ENCODE data around the gene WNT8B. TPM values are rescaled to one million over a fixed set of nuclear protein-coding genes. Genes with fewer than 3 reads are reported as not detected.

The WNT8B gene
- total RNA-seq, result not detected
- polyA plus RNA-seq, result not detected
- long read RNA-seq, donor 1, result 0 reads
- long read RNA-seq, donor 2, result 0 reads

- Histone ChIP-seq H3K36me3 (ENCODE audit: control insufficient read depth in 1 of 2, insufficient read depth in 2 of 2, low read length in 1 of 2) (no peaks in the 10 kb centered on the region), H3K9me3 (ENCODE audit: control insufficient read depth, low read length) (no peaks in the 10 kb centered on the region), H3K4me1 (ENCODE audit: control insufficient read depth in 1 of 2, insufficient read depth in 2 of 2, low read length in 2 of 2) (no peaks in the 10 kb centered on the region), H3K27me3 (ENCODE audit: control insufficient read depth in 1 of 2, insufficient read depth in 2 of 2, low read length in 1 of 2) (peaks cover 0 to 2% of the 10 kb centered on the region in 2 donors), H3K27ac (ENCODE audit: low read depth in 1 of 2, low read length in 2 of 2) (no peak within 1 kb of the TSS), H3K4me3 (ENCODE audit: low read length in 2 of 2) (no peak within 1 kb of the TSS)
- DNase-seq, result no peak
- WGBS, 2 donors, result 45 to 50% methylated on average over 3 to 4 of the region's 4 CpGs
- intact Hi-C loops (cut with DNase I), result no loop called here
- ATAC-seq (ENCODE audit: low FRiP score), result no peak
These were observed at the start of gene WNT8B for GRCh38 chr10:100462709-100463108. Gene WNT8B (plus strand): TSS chr10:100463009. CDS start chr10:100463169, 160 bp downstream.

- H3K4me1 ChIP-seq (ENCODE audit: control insufficient read depth in 1 of 2, insufficient read depth in 2 of 2, low read length in 2 of 2), result no peaks in the 10 kb centered on the region
- no peaks in the 10 kb centered on the region for H3K9me3 ChIP-seq (ENCODE audit: control insufficient read depth, low read length)
- intact Hi-C loops (cut with DNase I), result no loop called here
- no peak overlapping the region for H3K27ac ChIP-seq (ENCODE audit: low read depth in 1 of 2, low read length in 2 of 2)
- H3K4me3 ChIP-seq (ENCODE audit: low read length in 2 of 2), result no peak overlapping the region
- DNase-seq, result no peak
- H3K36me3 ChIP-seq (ENCODE audit: control insufficient read depth in 1 of 2, insufficient read depth in 2 of 2, low read length in 1 of 2), result no peaks in the 10 kb centered on the region
- no peak for ATAC-seq (ENCODE audit: low FRiP score)
- WGBS, 2 donors, result 82 to 88% methylated on average over 3 of the region's 3 CpGs
- H3K27me3 ChIP-seq (ENCODE audit: control insufficient read depth in 1 of 2, insufficient read depth in 2 of 2, low read length in 1 of 2), result no peaks in the 10 kb centered on the region
These were observed 49.6 kb upstream of the WNT8B start for GRCh38 chr10:100413173-100413572.

GRCh38 chr10:100419911-100420449 is 42.8 kb upstream of the WNT8B start:
- intact Hi-C loops (cut with DNase I), result no loop called here
- Histone ChIP-seq H3K27me3 (ENCODE audit: control insufficient read depth in 1 of 2, insufficient read depth in 2 of 2, low read length in 1 of 2) (no peaks in the 10 kb centered on the region), H3K27ac (ENCODE audit: low read depth in 1 of 2, low read length in 2 of 2) (no peak overlapping the region), H3K4me3 (ENCODE audit: low read length in 2 of 2) (no peak overlapping the region), H3K4me1 (ENCODE audit: control insufficient read depth in 1 of 2, insufficient read depth in 2 of 2, low read length in 2 of 2) (no peaks in the 10 kb centered on the region), H3K36me3 (ENCODE audit: control insufficient read depth in 1 of 2, insufficient read depth in 2 of 2, low read length in 1 of 2) (no peaks in the 10 kb centered on the region), H3K9me3 (ENCODE audit: control insufficient read depth, low read length) (no peaks in the 10 kb centered on the region)
- 82 to 84% methylated on average over 4 of the region's 4 CpGs for WGBS, 2 donors
- ATAC-seq (ENCODE audit: low FRiP score), result no peak
- DNase-seq, result no peak

GRCh38 chr10:100427374-100427773 is 35.4 kb upstream of the WNT8B start:
- Histone ChIP-seq H3K27ac (ENCODE audit: low read depth in 1 of 2, low read length in 2 of 2) (no peak overlapping the region), H3K4me3 (ENCODE audit: low read length in 2 of 2) (no peak overlapping the region), H3K27me3 (ENCODE audit: control insufficient read depth in 1 of 2, insufficient read depth in 2 of 2, low read length in 1 of 2) (no peaks in the 10 kb centered on the region), H3K36me3 (ENCODE audit: control insufficient read depth in 1 of 2, insufficient read depth in 2 of 2, low read length in 1 of 2) (no peaks in the 10 kb centered on the region), H3K4me1 (ENCODE audit: control insufficient read depth in 1 of 2, insufficient read depth in 2 of 2, low read length in 2 of 2) (no peaks in the 10 kb centered on the region), H3K9me3 (ENCODE audit: control insufficient read depth, low read length) (no peaks in the 10 kb centered on the region)
- intact Hi-C loops (cut with DNase I), result loop anchor here in 1 of 2 donors (5.0 kb wide), 1 partner anchor 45 kb away; no protein-coding TSS in a partner anchor
- no peak for DNase-seq
- WGBS, 2 donors, result 96 to 100% methylated on average over 2 of the region's 2 CpGs
- no peak for ATAC-seq (ENCODE audit: low FRiP score)

- Histone ChIP-seq H3K36me3 (ENCODE audit: control insufficient read depth in 1 of 2, insufficient read depth in 2 of 2, low read length in 1 of 2) (no peaks in the 10 kb centered on the region), H3K9me3 (ENCODE audit: control insufficient read depth, low read length) (no peaks in the 10 kb centered on the region), H3K4me1 (ENCODE audit: control insufficient read depth in 1 of 2, insufficient read depth in 2 of 2, low read length in 2 of 2) (no peaks in the 10 kb centered on the region), H3K4me3 (ENCODE audit: low read length in 2 of 2) (no peak overlapping the region), H3K27me3 (ENCODE audit: control insufficient read depth in 1 of 2, insufficient read depth in 2 of 2, low read length in 1 of 2) (no peaks in the 10 kb centered on the region), H3K27ac (ENCODE audit: low read depth in 1 of 2, low read length in 2 of 2) (no peak overlapping the region)
- peak; percentile 92 to 94 for DNase-seq
- 20 to 22% methylated on average over 13 of the region's 13 CpGs for WGBS, 2 donors
- intact Hi-C loops (cut with DNase I), result loop anchor here (1.0 to 10.0 kb wide), 4 partner anchors 81 to 95 kb away; partner anchors contain the start of gene SEC31B (in 1 of the 2)
- ATAC-seq (ENCODE audit: low FRiP score), result peak; percentile 94
These were observed 29.3 kb upstream of the WNT8B start for GRCh38 chr10:100433253-100434240.

- DNase-seq (no peak), ATAC-seq (ENCODE audit: low FRiP score) (no peak)
- H3K27ac ChIP-seq (ENCODE audit: low read depth in 1 of 2, low read length in 2 of 2), result no peak overlapping the region
- no peak overlapping the region for H3K4me3 ChIP-seq (ENCODE audit: low read length in 2 of 2)
- no peaks in the 10 kb centered on the region for H3K36me3 ChIP-seq (ENCODE audit: control insufficient read depth in 1 of 2, insufficient read depth in 2 of 2, low read length in 1 of 2)
- H3K27me3 ChIP-seq (ENCODE audit: control insufficient read depth in 1 of 2, insufficient read depth in 2 of 2, low read length in 1 of 2), result no peaks in the 10 kb centered on the region
- intact Hi-C loops (cut with DNase I), result loop anchor here in 1 of 2 donors (10.0 kb wide), 1 partner anchor 79 kb away; the partner anchor contains the start of gene SEC31B
- no peaks in the 10 kb centered on the region for H3K4me1 ChIP-seq (ENCODE audit: control insufficient read depth in 1 of 2, insufficient read depth in 2 of 2, low read length in 2 of 2)
- WGBS, 2 donors, result 51 to 52% methylated on average over 3 of the region's 3 CpGs
- H3K9me3 ChIP-seq (ENCODE audit: control insufficient read depth, low read length), result no peaks in the 10 kb centered on the region
These were observed 26.6 kb upstream of the WNT8B start for GRCh38 chr10:100436255-100436654.

- Histone ChIP-seq H3K27me3 (ENCODE audit: control insufficient read depth in 1 of 2, insufficient read depth in 2 of 2, low read length in 1 of 2) (no peaks in the 10 kb centered on the region), H3K4me1 (ENCODE audit: control insufficient read depth in 1 of 2, insufficient read depth in 2 of 2, low read length in 2 of 2) (no peaks in the 10 kb centered on the region), H3K36me3 (ENCODE audit: control insufficient read depth in 1 of 2, insufficient read depth in 2 of 2, low read length in 1 of 2) (no peaks in the 10 kb centered on the region), H3K9me3 (ENCODE audit: control insufficient read depth, low read length) (no peaks in the 10 kb centered on the region), H3K27ac (ENCODE audit: low read depth in 1 of 2, low read length in 2 of 2) (no peak overlapping the region), H3K4me3 (ENCODE audit: low read length in 2 of 2) (no peak overlapping the region)
- ATAC-seq (ENCODE audit: low FRiP score) (no peak), DNase-seq (no peak)
- WGBS, 2 donors, result 88 to 89% methylated on average over 6 of the region's 6 CpGs
- intact Hi-C loops (cut with DNase I), result loop anchor here in 1 of 2 donors (10.0 kb wide), 1 partner anchor 76 kb away; the partner anchor contains the start of gene SEC31B
These were observed 24.0 kb upstream of the WNT8B start for GRCh38 chr10:100438674-100439315.

GRCh38 chr10:100442548-100442947 is 20.3 kb upstream of the WNT8B start:
- intact Hi-C loops (cut with DNase I), result no loop called here
- H3K4me3 ChIP-seq (ENCODE audit: low read length in 2 of 2), result no peak overlapping the region
- H3K9me3 ChIP-seq (ENCODE audit: control insufficient read depth, low read length), result peaks cover 3% of the 10 kb centered on the region
- ATAC-seq (ENCODE audit: low FRiP score) (no peak), DNase-seq (no peak)
- no peaks in the 10 kb centered on the region for H3K4me1 ChIP-seq (ENCODE audit: control insufficient read depth in 1 of 2, insufficient read depth in 2 of 2, low read length in 2 of 2)
- H3K27me3 ChIP-seq (ENCODE audit: control insufficient read depth in 1 of 2, insufficient read depth in 2 of 2, low read length in 1 of 2), result peaks cover 0 to 3% of the 10 kb centered on the region in 2 donors
- no peaks in the 10 kb centered on the region for H3K36me3 ChIP-seq (ENCODE audit: control insufficient read depth in 1 of 2, insufficient read depth in 2 of 2, low read length in 1 of 2)
- H3K27ac ChIP-seq (ENCODE audit: low read depth in 1 of 2, low read length in 2 of 2), result no peak overlapping the region
- WGBS, 2 donors, result 70 to 75% methylated on average over 3 of the region's 3 CpGs

Measured in aorta (tissue), 5 donors.